Measurements from ENCODE around the gene S100G.
"Not testable (repeated sequence)": the region's sequence is repeated elsewhere in the genome, so short reads cannot be mapped to it uniquely, and the experiment has no call there.

Gene S100G

GRCh38 chrX:16649858-16650257 lies at the start of gene S100G:
Gene S100G (plus strand): TSS chrX:16650158. CDS start chrX:16651007, 849 bp downstream.
- DNase-seq (ENCODE audit: low spot score), result no peak

- DNase-seq (ENCODE audit: low spot score), result no peak
These were observed 48.1 kb upstream of the S100G start for GRCh38 chrX:16601885-16602284.

- not testable (repeated sequence) for DNase-seq (ENCODE audit: low spot score)
These were observed 46.7 kb upstream of the S100G start for GRCh38 chrX:16603235-16603634.

- DNase-seq (ENCODE audit: low spot score), result peak; percentile 10
These were observed 46.1 kb upstream of the S100G start for GRCh38 chrX:16603822-16604221.

- DNase-seq (ENCODE audit: low spot score), result no peak
These were observed 45.6 kb upstream of the S100G start for GRCh38 chrX:16604337-16604736.

GRCh38 chrX:16606142-16606720 lies 43.7 kb upstream of the S100G start:
- DNase-seq (ENCODE audit: low spot score), result no peak

- DNase-seq (ENCODE audit: low spot score), result no peak
These were observed 39.8 kb upstream of the S100G start for GRCh38 chrX:16610121-16610621.

- not testable (repeated sequence) for DNase-seq (ENCODE audit: low spot score)
These were observed 39.3 kb upstream of the S100G start for GRCh38 chrX:16610654-16611053.

- no peak for DNase-seq (ENCODE audit: low spot score)
These were observed 37.6 kb upstream of the S100G start for GRCh38 chrX:16612257-16612897.

GRCh38 chrX:16617382-16617781 lies 32.6 kb upstream of the S100G start:
- no peak for DNase-seq (ENCODE audit: low spot score)

- no peak for DNase-seq (ENCODE audit: low spot score)
These were observed 31.5 kb upstream of the S100G start for GRCh38 chrX:16618422-16618821.

GRCh38 chrX:16619024-16619423 lies 30.9 kb upstream of the S100G start:
- DNase-seq (ENCODE audit: low spot score), result no peak

- DNase-seq (ENCODE audit: low spot score), result not testable (repeated sequence)
These were observed 21.4 kb upstream of the S100G start for GRCh38 chrX:16628511-16628910.

- no peak for DNase-seq (ENCODE audit: low spot score)
These were observed 20.9 kb upstream of the S100G start for GRCh38 chrX:16628946-16629595.

- DNase-seq (ENCODE audit: low spot score), result no peak
These were observed 20.0 kb upstream of the S100G start for GRCh38 chrX:16629909-16630308.

- no peak for DNase-seq (ENCODE audit: low spot score)
These were observed 16.2 kb upstream of the S100G start for GRCh38 chrX:16633754-16634153.

GRCh38 chrX:16635040-16635439 lies 14.9 kb upstream of the S100G start:
- DNase-seq (ENCODE audit: low spot score), result no peak

- no peak for DNase-seq (ENCODE audit: low spot score)
These were observed 14.4 kb upstream of the S100G start for GRCh38 chrX:16635596-16635995.

- DNase-seq (ENCODE audit: low spot score), result no peak
These were observed 11.4 kb upstream of the S100G start for GRCh38 chrX:16638533-16638932.

GRCh38 chrX:16639966-16640365 lies 10.0 kb upstream of the S100G start:
- no peak for DNase-seq (ENCODE audit: low spot score)

- DNase-seq (ENCODE audit: low spot score), result no peak
These were observed 9.1 kb upstream of the S100G start for GRCh38 chrX:16640823-16641222.

GRCh38 chrX:16643176-16643575 lies 6.8 kb upstream of the S100G start:
- DNase-seq (ENCODE audit: low spot score), result no peak

- no peak for DNase-seq (ENCODE audit: low spot score)
These were observed 3.4 kb upstream of the S100G start for GRCh38 chrX:16646366-16647138.

Data from CD4-positive, alpha-beta T cell treated with Interleukin-2 at 100 ng/mL for 4 hours (primary cell).